NCI-H1105 treated with DMSO at 0.1 percent for 48 hours (cell line): ENCODE measurements around the gene KRTAP4-6.
A peak's percentile ranks its signal among the peaks of the same experiment; 100 is the strongest.
"Not testable (repeated sequence)": the region's sequence is repeated elsewhere in the genome, so short reads cannot be mapped to it uniquely, and the experiment has no call there.

Source experiments
- DNase-seq: peaks from one replicate; lab custom pipeline; 2025; lab: John Stamatoyannopoulos, UW

The KRTAP4-6 gene

DNA sequence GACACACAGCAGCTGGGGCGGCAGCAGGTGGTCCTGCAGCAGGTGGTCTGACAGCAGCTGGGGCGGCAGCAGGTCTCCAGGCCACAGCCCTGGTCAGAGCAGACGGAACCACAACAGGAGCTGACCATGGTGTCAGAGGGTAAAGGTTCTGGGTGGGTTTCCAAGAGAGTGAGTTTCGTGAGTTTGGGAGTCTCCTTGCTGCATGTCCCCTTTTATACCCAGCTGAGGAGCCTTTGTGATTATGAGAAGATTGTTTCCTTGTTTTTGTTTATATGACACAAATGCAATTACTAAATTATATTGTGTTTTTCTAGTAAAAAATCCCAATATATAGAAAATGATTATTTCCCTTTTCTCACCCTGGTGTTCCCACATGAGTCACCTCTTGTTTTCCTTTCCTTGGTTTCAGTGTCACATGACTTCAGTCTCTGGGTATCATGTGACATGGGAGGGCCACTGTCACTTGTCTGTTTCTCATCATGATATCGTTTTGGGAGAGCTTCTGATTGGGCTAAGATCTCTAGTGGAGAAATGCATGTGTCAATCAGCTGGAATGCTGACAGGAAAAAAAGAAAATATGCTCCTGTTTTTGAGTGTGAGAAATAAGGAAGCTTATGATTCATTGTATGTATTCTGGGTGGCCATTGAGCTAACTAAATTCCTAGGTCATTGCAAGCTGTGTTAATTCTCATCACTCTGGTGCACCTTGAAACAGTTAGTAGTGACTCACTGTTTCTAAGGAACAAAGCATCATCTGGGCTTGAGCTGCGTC is at the start of gene KRTAP4-6:
Gene KRTAP4-6 (minus strand): TSS at position 185 of the 772 bp plus-strand sequence. CDS start 57 bp downstream, at position 128.
- no peak for DNase-seq

GRCh38 chr17:41189837-41190318 is 49.5 kb upstream of the KRTAP4-6 start, which contains the start of gene KRTAP9-1:
TSS of gene KRTAP9-1 (plus strand) at chr17:41189887. CDS start at chr17:41189887, 0 bp downstream.
- DNase-seq, result not testable (repeated sequence)

DNA sequence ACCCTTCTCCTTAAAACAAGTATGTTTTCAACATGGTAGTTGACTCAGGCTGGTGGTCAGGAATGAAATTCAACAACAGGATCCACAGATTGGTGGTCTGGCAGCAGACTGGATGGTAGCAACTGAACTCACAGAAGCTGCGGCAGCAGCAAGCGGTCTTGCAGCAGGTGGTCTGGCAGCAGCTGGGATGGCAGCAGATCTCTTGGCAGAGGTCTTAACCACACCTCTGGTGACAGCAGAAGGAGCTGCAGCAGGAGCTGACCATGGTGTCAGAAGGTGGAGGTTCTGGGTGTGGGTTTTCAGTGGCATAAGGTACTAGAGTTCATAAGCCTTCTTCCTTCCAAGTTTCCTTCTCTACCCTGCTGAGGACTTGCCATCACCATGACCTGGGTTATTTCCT is 46.5 kb upstream of the KRTAP4-6 start:
- no peak for DNase-seq

- no peak for DNase-seq
Observed at GRCh38 chr17:41185001-41185400, 44.7 kb upstream of the KRTAP4-6 start.

DNA sequence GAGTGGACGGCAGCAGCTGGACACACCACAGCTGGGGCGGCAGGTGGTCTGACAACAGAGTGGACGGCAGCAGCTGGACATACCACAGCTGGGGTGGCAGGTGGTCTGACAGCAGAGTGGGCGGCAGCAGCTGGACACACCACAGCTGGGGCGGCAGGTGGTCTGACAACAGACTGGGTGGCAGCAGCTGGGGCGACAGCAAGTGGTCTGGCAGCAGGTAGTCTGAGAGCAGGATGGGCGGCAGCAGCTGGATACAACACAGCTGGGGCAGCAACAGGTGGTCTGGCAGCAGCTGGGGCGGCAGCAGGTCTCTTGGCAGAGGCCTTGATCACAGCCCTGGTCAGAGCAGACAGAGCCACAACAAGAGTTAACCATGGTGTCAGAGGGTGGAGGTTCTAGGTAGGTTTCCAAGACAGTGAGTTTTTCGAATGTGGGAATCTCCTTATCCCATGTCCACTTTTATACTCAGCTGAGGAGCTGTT is 44.2 kb upstream of the KRTAP4-6 start, which contains the start of gene KRTAP4-1:
Gene KRTAP4-1 (minus strand): TSS at position 432 of the 482 bp plus-strand sequence. CDS start 57 bp downstream, at position 375.
- DNase-seq, result no peak

GRCh38 chr17:41178843-41179616 is 38.7 kb upstream of the KRTAP4-6 start:
- DNase-seq, result no peak

- no peak for DNase-seq
Observed at GRCh38 chr17:41178341-41178740, 38.0 kb upstream of the KRTAP4-6 start.

DNA sequence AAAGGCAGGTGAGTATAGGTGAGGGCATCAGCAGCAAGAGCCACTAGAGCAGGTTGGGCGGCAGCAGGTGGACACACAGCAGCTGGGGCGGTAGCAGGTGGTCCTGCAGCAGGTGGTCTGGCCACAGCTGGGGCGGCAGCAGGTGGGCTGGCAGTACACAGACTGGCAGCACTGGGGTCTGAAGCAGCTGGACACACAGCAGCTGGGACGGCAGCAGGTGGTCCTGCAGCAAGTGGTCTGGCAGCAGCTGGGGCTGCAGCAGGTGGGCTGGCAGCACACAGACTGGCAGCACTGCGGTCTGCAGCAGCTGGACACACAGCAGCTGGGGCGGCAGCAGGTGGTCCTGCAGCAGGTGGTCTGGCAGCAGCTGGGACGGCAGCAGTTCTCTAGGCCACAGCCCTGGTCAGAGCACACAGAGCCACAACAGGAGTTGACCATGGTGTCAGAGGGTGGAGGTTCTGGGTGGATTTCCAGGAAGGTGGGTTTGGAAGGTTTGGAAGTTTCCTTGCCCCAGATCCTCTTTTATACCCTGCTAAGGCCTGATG is 37.5 kb upstream of the KRTAP4-6 start, which contains the start of gene KRTAP4-2:
Gene KRTAP4-2 (minus strand): TSS at position 495 of the 545 bp plus-strand sequence. CDS start 57 bp downstream, at position 438.
- DNase-seq, result no peak

GRCh38 chr17:41176744-41177387 is 36.5 kb upstream of the KRTAP4-6 start:
- DNase-seq, result no peak

DNA sequence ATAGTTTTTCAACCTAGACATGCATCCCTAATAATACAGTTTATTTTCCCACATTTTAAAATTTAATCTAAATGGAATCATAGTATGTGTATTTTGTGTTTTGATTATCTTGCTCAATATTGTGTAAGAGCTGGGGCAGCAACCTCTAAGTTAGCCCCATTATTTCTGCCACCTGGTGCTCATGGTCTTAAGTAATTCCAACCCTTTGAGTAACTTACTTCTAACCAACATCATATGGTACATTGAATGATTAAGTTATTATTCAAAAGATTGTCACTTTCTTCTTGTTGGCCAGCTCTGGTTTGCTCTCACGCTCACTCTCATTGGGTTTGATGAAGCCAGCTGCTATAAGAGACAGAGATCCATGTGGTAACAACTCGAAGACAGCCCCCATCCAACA is 31.5 kb upstream of the KRTAP4-6 start:
- no peak for DNase-seq

DNA sequence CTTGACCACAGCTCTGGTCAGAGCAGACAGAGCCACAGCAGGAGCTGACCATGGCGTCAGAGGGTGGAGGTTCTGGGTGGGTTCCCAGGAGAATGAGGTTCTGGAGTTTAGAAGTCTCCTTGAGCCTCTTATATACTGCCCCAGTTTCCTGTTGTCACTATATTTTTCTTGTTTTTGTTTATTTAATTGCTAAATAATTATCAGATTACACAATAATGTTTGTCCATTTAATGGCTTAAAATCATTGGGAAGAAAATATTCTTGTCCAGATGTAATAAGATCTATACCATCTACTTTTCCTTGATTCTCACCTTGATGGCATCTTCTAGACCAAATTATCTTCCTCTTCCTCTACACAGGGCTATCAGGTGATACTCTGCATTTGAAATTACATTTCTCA is 27.8 kb upstream of the KRTAP4-6 start, which contains the start of gene KRTAP4-3:
Gene KRTAP4-3 (minus strand): TSS at position 101 of the 400 bp plus-strand sequence. CDS start 49 bp downstream, at position 52.
- DNase-seq, result no peak

DNA sequence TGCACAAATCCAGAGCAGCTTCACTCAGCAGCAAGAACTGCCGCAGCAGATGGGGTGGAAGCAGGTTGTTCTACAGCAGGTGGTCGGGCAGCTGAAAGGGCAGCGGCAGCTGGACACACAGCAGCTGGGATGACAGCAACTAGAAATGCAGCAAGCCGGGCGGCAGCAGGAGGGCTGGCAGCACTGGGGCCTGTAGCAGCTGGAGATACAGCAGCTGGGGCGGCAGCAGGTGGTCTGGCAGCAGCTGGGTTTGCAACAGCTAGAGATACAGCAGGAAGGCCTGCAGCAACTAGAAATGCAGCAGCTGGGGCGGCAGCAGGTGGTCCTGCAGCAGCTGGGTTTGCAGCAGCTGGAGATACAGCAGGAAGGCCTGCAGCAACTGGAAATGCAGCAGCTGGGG is 27.2 kb upstream of the KRTAP4-6 start:
- DNase-seq, result no peak

GRCh38 chr17:41163828-41164227 is 23.5 kb upstream of the KRTAP4-6 start:
- DNase-seq, result no peak

DNA sequence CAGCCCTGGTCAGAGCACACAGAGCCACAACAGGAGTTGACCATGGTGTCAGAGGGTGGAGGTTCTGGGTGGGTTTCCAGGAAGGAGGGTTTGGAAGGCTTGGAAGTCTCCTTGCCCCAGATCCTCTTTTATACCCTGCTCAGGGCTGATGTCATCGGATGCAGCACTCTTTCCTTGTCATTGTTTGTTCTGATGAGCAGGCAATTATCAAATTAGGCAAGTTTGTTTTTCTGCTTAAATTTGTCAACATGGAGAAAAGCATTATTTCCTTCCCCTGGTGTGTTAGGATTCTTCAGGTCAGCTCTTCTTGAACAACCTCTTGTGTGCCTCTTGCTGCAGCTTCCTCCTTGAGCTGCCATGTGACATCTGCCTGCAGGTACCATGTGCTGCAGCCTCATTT is 20.3 kb upstream of the KRTAP4-6 start, which contains the start of gene KRTAP4-4:
Gene KRTAP4-4 (minus strand): TSS at position 101 of the 400 bp plus-strand sequence. CDS start 57 bp downstream, at position 44.
- DNase-seq, result no peak

- not testable (repeated sequence) for DNase-seq
Observed at GRCh38 chr17:41160190-41160589, 19.8 kb upstream of the KRTAP4-6 start.

- peak; percentile 51 for DNase-seq
Observed at GRCh38 chr17:41153856-41154255, 13.5 kb upstream of the KRTAP4-6 start.

- DNase-seq, result no peak
Observed at GRCh38 chr17:41151525-41151924, 11.2 kb upstream of the KRTAP4-6 start.

- no peak for DNase-seq
Observed at GRCh38 chr17:41150026-41150425, 9.7 kb upstream of the KRTAP4-6 start.

- no peak for DNase-seq
Observed at GRCh38 chr17:41149652-41149985, 9.3 kb upstream of the KRTAP4-6 start, which contains the start of gene KRTAP4-5. TSS of gene KRTAP4-5 (minus strand) at chr17:41149825. CDS start at chr17:41149767, 58 bp downstream.

GRCh38 chr17:41148971-41149651 is 8.8 kb upstream of the KRTAP4-6 start:
- DNase-seq, result not testable (repeated sequence)
